Activated naive CD4-positive, alpha-beta T cell treated with anti-CD3 and anti-CD28 coated beads, Interleukin-2, amount 10 ng/mL, durations not matched to agents 7 days and 5 days (primary cell): Measurements from ENCODE around the gene TMCC3.
"Not testable (repeated sequence)": the region's sequence is repeated elsewhere in the genome, so short reads cannot be mapped to it uniquely, and the experiment has no call there.

Experiments used
- CTCF ChIA-PET: fragments of 350-600 bp; sonication (Branson Sonifier 250); formaldehyde crosslinking; loops from one replicate; lab custom pipeline; 2021; ENCODE audit warnings: antibody characterized with exemption; lab: Charles Lee
- DNase-seq: peaks from one replicate; pipeline ENCODE4 v3.0.0-alpha.2; 2020
- H3K27ac Mint-ChIP-seq: one replicate; pipeline ENCODE4 v1.8.0; 2021; ENCODE audit warnings: mild to moderate bottlenecking, moderate library complexity, mixed read lengths
- H3K27me3 Mint-ChIP-seq: one replicate; pipeline ENCODE4 v1.8.0; 2021; ENCODE audit warnings: mild to moderate bottlenecking, mixed read lengths
- H3K36me3 Mint-ChIP-seq: one replicate; pipeline ENCODE4 v1.8.0; 2021; ENCODE audit warnings: mixed read lengths
- H3K4me1 Mint-ChIP-seq: one replicate; pipeline ENCODE4 v1.8.0; 2021; ENCODE audit warnings: mixed read lengths
- H3K4me3 Mint-ChIP-seq: one replicate; pipeline ENCODE4 v1.8.0; 2021; ENCODE audit warnings: mild to moderate bottlenecking, moderate library complexity, mixed read lengths
- H3K9me3 Mint-ChIP-seq: one replicate; pipeline ENCODE4 v1.8.0; 2021; ENCODE audit warnings: mixed read lengths

TMCC3 gene

DNA sequence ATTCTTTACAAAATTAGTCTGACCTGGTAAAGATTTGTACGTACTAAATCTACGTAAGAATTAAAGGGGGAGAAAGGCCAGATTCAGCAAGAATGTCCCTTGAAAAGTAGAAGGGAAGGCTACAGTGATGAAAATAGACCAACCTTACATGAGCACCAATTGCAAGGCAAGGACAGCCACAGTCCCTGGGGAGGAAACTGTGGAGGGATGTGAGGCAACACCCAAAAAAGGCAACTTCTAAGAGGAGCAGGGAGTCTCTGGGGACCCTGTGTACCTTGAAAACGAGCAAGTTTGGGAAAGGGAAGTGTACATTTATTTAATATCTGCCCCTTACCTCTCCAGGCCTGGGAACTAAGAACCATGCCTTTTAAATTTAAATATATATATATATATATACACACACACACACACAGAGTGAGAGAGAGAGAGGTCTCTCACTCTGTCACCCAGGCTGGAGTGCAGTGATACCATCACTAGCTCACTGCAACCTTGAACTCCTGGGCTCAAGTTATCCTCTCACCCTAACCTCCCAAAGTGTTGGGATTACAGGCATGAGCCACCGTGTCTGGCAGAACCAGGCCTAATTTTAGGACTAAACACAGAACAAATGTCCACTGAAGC, 56.4 kb downstream of the TMCC3 start:
- no peak overlapping the region for H3K27ac Mint-ChIP-seq
- H3K4me1 Mint-ChIP-seq, result no peaks in the 10 kb centered on the region
- no peaks in the 10 kb centered on the region for H3K9me3 Mint-ChIP-seq
- H3K4me3 Mint-ChIP-seq, result no peak overlapping the region
- CTCF ChIA-PET, result interaction anchor here (0.6 to 0.8 kb wide), 2 partner anchors 349 to 839 kb away, joined by 3 read pairs; no protein-coding TSS in a partner anchor
- peaks cover 13% of the 10 kb centered on the region for H3K27me3 Mint-ChIP-seq
- DNase-seq, result no peak
- H3K36me3 Mint-ChIP-seq, result no peaks in the 10 kb centered on the region

GRCh38 chr12:94592723-94593122, 57.6 kb downstream of the TMCC3 start:
- peaks cover 13% of the 10 kb centered on the region for H3K27me3 Mint-ChIP-seq
- H3K4me1 Mint-ChIP-seq, DNase-seq, H3K9me3 Mint-ChIP-seq, H3K36me3 Mint-ChIP-seq, H3K4me3 Mint-ChIP-seq, H3K27ac Mint-ChIP-seq, CTCF ChIA-PET: not testable (repeated sequence)

- CTCF ChIA-PET, result no interaction called here
- no peak for DNase-seq
Measured at GRCh38 chr12:94592080-94592479, 58.3 kb downstream of the TMCC3 start.

DNA sequence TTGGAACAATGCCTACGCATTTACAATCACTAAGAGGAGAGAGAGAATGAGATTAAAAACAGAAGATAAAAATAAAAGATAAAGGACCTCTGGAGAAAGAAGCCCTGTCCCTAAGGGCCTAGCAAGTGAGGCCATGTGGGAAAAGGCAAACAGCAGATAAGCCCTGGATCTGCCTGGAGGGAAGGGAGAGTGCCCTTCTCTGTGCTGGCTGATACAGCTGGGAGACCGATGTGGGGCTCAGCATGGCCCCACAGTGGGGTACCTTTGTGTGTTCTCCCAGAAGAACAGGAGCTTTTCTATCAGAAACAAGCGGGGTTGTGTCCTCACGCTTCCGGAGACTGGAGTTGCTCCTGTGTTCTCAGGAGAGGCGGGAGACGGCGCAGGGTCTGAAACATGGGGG, 59.9 kb downstream of the TMCC3 start:
- Mint-ChIP-seq H3K27me3 (peaks cover 13% of the 10 kb centered on the region), H3K4me3 (no peak overlapping the region), H3K4me1 (no peaks in the 10 kb centered on the region), H3K9me3 (no peaks in the 10 kb centered on the region), H3K27ac (no peak overlapping the region), H3K36me3 (no peaks in the 10 kb centered on the region)
- no peak for DNase-seq
- CTCF ChIA-PET, result no interaction called here

More at GRCh38 chr12:94592080-94592479, 58.3 kb downstream of the TMCC3 start:
- Mint-ChIP-seq H3K36me3 (no peaks in the 10 kb centered on the region), H3K4me1 (no peaks in the 10 kb centered on the region), H3K9me3 (no peaks in the 10 kb centered on the region), H3K27ac (no peak overlapping the region), H3K4me3 (no peak overlapping the region), H3K27me3 (peaks cover 13% of the 10 kb centered on the region)

GRCh38 chr12:94589591-94590001, 60.8 kb downstream of the TMCC3 start:
- no peak overlapping the region for H3K4me3 Mint-ChIP-seq
- H3K36me3 Mint-ChIP-seq, result no peaks in the 10 kb centered on the region

DNA sequence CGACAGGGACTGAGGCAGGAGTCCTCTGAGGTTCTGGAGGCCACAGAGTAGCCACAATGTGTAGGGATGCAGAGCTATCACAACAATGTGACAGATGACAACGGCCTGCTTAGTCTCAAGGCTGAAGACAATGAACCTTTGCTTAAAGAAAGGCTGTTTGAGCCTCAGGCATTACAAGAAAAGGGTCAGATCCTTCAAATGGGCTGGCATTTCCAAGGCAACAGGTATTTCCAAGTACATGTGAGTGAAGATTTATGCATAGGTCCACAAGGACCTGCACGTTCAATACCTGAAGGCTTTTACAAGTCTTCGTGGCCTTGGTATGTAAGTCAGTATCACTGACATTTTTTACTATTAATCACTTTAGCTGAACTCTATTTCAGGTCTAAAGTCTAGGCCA, 62.0 kb downstream of the TMCC3 start:
- Mint-ChIP-seq H3K36me3 (no peaks in the 10 kb centered on the region), H3K4me3 (no peak overlapping the region), H3K27me3 (peaks cover 12% of the 10 kb centered on the region), H3K4me1 (no peaks in the 10 kb centered on the region), H3K9me3 (no peaks in the 10 kb centered on the region), H3K27ac (no peak overlapping the region)
- no peak for DNase-seq
- CTCF ChIA-PET, result no interaction called here

More at GRCh38 chr12:94589591-94590001, 60.8 kb downstream of the TMCC3 start:
- Mint-ChIP-seq H3K9me3 (no peaks in the 10 kb centered on the region), H3K4me1 (no peaks in the 10 kb centered on the region), H3K27ac (no peak overlapping the region), H3K27me3 (peaks cover 13% of the 10 kb centered on the region)
- CTCF ChIA-PET, result no interaction called here
- no peak for DNase-seq

GRCh38 chr12:94587266-94588241, 62.8 kb downstream of the TMCC3 start:
- no peak overlapping the region for H3K27ac Mint-ChIP-seq
- H3K36me3 Mint-ChIP-seq, result no peaks in the 10 kb centered on the region
- no peak overlapping the region for H3K4me3 Mint-ChIP-seq
- H3K4me1 Mint-ChIP-seq, result no peaks in the 10 kb centered on the region
- no peaks in the 10 kb centered on the region for H3K9me3 Mint-ChIP-seq
- CTCF ChIA-PET, result no interaction called here
- peaks cover 6% of the 10 kb centered on the region for H3K27me3 Mint-ChIP-seq
- no peak for DNase-seq

- H3K27me3 Mint-ChIP-seq, result peaks cover 6% of the 10 kb centered on the region
- H3K4me1 Mint-ChIP-seq, result no peaks in the 10 kb centered on the region
- H3K4me3 Mint-ChIP-seq, result no peak overlapping the region
- H3K36me3 Mint-ChIP-seq, result no peaks in the 10 kb centered on the region
- no peaks in the 10 kb centered on the region for H3K9me3 Mint-ChIP-seq
- no peak overlapping the region for H3K27ac Mint-ChIP-seq
- DNase-seq, result no peak
- CTCF ChIA-PET, result no interaction called here
Measured at GRCh38 chr12:94586589-94587259, 63.6 kb downstream of the TMCC3 start.

GRCh38 chr12:94585626-94586025, 64.7 kb downstream of the TMCC3 start:
- no peaks in the 10 kb centered on the region for H3K4me1 Mint-ChIP-seq
- no peaks in the 10 kb centered on the region for H3K9me3 Mint-ChIP-seq
- H3K27ac Mint-ChIP-seq, result no peak overlapping the region
- no peak overlapping the region for H3K4me3 Mint-ChIP-seq
- CTCF ChIA-PET, result no interaction called here
- no peaks in the 10 kb centered on the region for H3K36me3 Mint-ChIP-seq
- peaks cover 6% of the 10 kb centered on the region for H3K27me3 Mint-ChIP-seq
- no peak for DNase-seq

DNA sequence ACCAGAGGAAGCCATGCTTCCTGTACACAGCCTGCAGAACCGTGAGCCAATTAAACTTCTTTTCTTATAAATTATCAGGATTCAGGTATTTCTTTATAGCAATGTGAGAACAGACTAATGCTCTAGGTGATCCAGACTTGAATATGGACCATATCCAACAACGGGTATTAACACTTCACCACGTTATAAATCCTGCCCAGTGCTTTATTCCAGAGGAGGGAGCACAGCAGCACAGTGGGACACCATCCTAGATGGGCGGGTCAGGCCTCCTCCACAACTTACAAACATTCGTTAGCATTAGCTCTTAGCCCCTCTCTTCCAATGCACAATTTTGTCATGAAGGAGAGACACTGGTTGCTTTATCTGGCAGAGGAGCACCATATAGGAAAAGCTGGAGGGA, 66.0 kb downstream of the TMCC3 start:
- CTCF ChIA-PET, result no interaction called here
- no peaks in the 10 kb centered on the region for H3K9me3 Mint-ChIP-seq

GRCh38 chr12:94582591-94582990, 67.8 kb downstream of the TMCC3 start:
- no peaks in the 10 kb centered on the region for H3K4me1 Mint-ChIP-seq
- H3K36me3 Mint-ChIP-seq, result no peaks in the 10 kb centered on the region
- H3K4me3 Mint-ChIP-seq, result no peak overlapping the region
- H3K27me3 Mint-ChIP-seq, result peaks cover 8% of the 10 kb centered on the region
- no peak overlapping the region for H3K27ac Mint-ChIP-seq
- no peak for DNase-seq
- H3K9me3 Mint-ChIP-seq, result no peaks in the 10 kb centered on the region
- CTCF ChIA-PET, result interaction anchor here (1.4 kb wide), 1 partner anchor 21 kb away, joined by 5 read pairs; no protein-coding TSS in a partner anchor

More for the DNA sequence above, 66.0 kb downstream of the TMCC3 start:
- Mint-ChIP-seq H3K36me3 (no peaks in the 10 kb centered on the region), H3K27me3 (peaks cover 3% of the 10 kb centered on the region), H3K4me3 (no peak overlapping the region), H3K27ac (no peak overlapping the region), H3K4me1 (no peaks in the 10 kb centered on the region)
- DNase-seq, result no peak

DNA sequence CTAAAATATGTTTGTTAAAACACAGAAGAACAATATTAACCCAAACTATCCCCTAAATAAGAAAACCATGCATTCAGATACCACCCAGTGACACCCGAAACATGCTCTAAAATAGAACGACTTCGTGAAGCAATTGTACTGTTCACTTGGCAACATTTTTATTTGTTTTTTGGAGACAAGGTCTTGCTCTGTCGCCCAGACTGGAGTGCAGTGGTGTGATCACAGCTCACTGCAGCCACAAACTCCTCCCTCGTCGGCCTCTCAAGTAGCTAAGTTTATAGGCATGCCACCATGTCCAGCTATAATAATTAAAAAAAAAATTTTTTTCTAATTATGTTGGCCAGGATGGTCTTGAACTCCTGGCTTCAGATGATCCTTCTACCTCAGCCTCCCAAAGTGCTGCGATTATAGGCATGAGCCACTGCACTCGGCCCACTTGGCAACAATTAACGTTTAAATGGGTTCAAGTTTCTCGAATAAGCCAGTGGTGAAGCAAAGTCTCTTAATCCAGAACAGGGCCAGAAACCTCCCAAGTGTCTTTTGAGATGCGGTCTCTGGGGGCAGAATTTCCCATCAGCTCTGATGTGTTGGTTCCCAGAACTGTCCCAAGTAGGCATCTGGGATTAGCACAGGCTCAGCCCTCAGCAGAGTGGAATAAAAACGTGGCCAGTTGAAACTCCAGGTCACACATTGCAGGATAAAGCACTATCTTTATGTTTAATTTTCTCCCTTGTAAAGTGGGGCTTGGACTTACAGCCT, 74.5 kb downstream of the TMCC3 start:
- no peak overlapping the region for H3K4me3 Mint-ChIP-seq
- CTCF ChIA-PET, result no interaction called here
- no peak for DNase-seq
- H3K27ac Mint-ChIP-seq, result no peak overlapping the region
- H3K36me3 Mint-ChIP-seq, result no peaks in the 10 kb centered on the region
- H3K4me1 Mint-ChIP-seq, result no peaks in the 10 kb centered on the region
- peaks cover 22% of the 10 kb centered on the region for H3K27me3 Mint-ChIP-seq
- H3K9me3 Mint-ChIP-seq, result no peaks in the 10 kb centered on the region

DNA sequence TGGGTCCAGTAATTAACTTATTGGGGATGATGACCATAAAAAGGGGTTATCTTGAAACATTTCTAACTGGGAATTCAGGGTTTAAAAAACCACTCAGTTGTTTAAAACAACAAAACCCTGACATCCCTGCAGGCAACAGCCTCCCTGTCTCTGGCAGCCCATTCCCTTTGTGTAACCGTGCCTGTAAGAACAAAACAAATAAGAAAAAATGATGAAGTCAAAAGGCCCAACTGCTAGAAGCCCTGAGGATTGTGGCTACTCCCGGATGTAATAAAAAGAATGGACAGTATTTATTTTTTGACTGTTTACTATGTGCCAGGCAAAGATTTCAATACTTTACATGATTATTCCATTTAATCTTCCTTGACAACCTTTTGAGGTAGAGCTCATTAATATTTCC, 75.3 kb downstream of the TMCC3 start:
- Mint-ChIP-seq H3K4me3 (no peak overlapping the region), H3K36me3 (no peaks in the 10 kb centered on the region), H3K27me3 (peaks cover 25% of the 10 kb centered on the region), H3K9me3 (no peaks in the 10 kb centered on the region), H3K4me1 (no peaks in the 10 kb centered on the region), H3K27ac (no peak overlapping the region)
- DNase-seq, result no peak
- CTCF ChIA-PET, result no interaction called here

- Mint-ChIP-seq H3K4me1 (no peaks in the 10 kb centered on the region), H3K9me3 (no peaks in the 10 kb centered on the region), H3K36me3 (no peaks in the 10 kb centered on the region), H3K27ac (no peak overlapping the region), H3K27me3 (peaks cover 31% of the 10 kb centered on the region), H3K4me3 (no peak overlapping the region)
- no peak for DNase-seq
- CTCF ChIA-PET, result no interaction called here
Measured at GRCh38 chr12:94571556-94571955, 78.8 kb downstream of the TMCC3 start.
